Measurements from ENCODE around the gene BSX. TPM values are rescaled to one million over a fixed set of nuclear protein-coding genes. Genes with fewer than 3 reads are reported as not detected.

BSX gene
- total and polyA plus RNA-seq, 2 donors (not counting 3 experiments of a cell fraction or from before 2014, with no cell fraction given): not detected

- no peak overlapping the region for H3K27ac ChIP-seq (ENCODE audit: insufficient read depth, low read depth, low read length)
- H3K9ac ChIP-seq (replicated peaks; ENCODE audit: extremely low read depth, insufficient read depth, low read length): no peak overlapping the region
- H3K36me3 ChIP-seq (ENCODE audit: control insufficient read depth in 2 of 2, extremely low read depth in 1 of 2, insufficient read depth in 2 of 2, low read length in 2 of 2): no peaks in the 10 kb centered on the region
- no peaks in the 10 kb centered on the region for H3K79me2 ChIP-seq (ENCODE audit: control insufficient read depth, insufficient read depth, low read length)
- FAIRE-seq (no peak), DNase-seq (ENCODE audit: low read depth, low spot score) (no peak)
- no peaks in the 10 kb centered on the region for H4K20me1 ChIP-seq (replicated peaks; ENCODE audit: control insufficient read depth, extremely low read depth, insufficient read depth, low read length)
- H3K4me2 ChIP-seq (ENCODE audit: insufficient read depth, low read length): no peak overlapping the region
- no peak overlapping the region for H3K4me3 ChIP-seq (replicated peaks in 1 of 3; ENCODE audit: insufficient read depth in 1 of 3, low read depth in 1 of 3, low read length in 3 of 3)
- no TSS peak for BruUV-seq (replicated peaks)
- H2AFZ ChIP-seq (ENCODE audit: low read depth, low read length): no peak overlapping the region
- dilution Hi-C loops (cut with MboI; ENCODE audit: extremely low pct_ligation_motif_present, low sequenced_read_pairs): no loop called here
- CTCF ChIA-PET: interaction anchor here (9.6 kb wide), 1 partner anchor 153 kb away, joined by 621 read pairs; no protein-coding TSS in a partner anchor
- no peaks in the 10 kb centered on the region for H3K4me1 ChIP-seq (ENCODE audit: control insufficient read depth, extremely low read depth, insufficient read depth, low read length)
- POLR2A ChIA-PET: no interaction called here
- H3K9me3 ChIP-seq (replicated peaks; ENCODE audit: control insufficient read depth, insufficient read depth, low read length): no peaks in the 10 kb centered on the region
- no peaks in the 10 kb centered on the region for H3K9me1 ChIP-seq (replicated peaks; ENCODE audit: control insufficient read depth, extremely low read depth, insufficient read depth, low read length)
- intact Hi-C loops (cut with micrococcal nuclease): no loop called here
- TF ChIP-seq GATA2 (IDR thresholded peaks at IDR 0.05; ENCODE audit: insufficient read depth, insufficient read length, low read depth, low read length) (no peak), FOS (IDR thresholded peaks at IDR 0.05; ENCODE audit: borderline replicate concordance, insufficient read depth, low read length) (no peak)
- peaks cover 2 to 19% of the 10 kb centered on the region in 2 experiments for H3K27me3 ChIP-seq (ENCODE audit: control insufficient read depth in 2 of 2, insufficient read depth in 2 of 2, low read length in 2 of 2)
Observed at GRCh38 chr11:123018702-123019101, 37.1 kb upstream of the BSX start.

DNA sequence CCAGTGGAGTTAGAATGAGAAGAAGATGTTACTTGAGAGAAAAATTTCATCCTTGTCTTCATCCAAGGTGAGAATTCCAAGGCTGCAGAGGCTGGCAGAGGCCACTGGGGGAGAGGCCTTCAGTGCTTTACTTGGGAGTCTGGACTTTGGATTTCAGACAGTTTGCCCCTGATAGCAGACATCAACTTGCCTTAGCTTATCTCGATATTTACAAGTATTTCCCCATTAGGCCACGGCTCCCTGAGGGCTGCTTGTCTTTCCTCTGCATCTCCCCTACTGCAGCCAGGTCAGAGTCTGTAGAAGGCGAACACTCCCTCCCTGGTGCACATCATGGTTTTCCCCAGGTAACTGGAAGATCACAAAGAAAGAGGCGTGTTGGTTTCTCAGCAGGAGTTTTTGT is 29.9 kb upstream of the BSX start:
- Histone ChIP-seq H3K9ac (replicated peaks; ENCODE audit: extremely low read depth, insufficient read depth, low read length) (no peak overlapping the region), H3K4me2 (ENCODE audit: insufficient read depth, low read length) (no peak overlapping the region), H3K4me1 (ENCODE audit: control insufficient read depth, extremely low read depth, insufficient read depth, low read length) (no peaks in the 10 kb centered on the region), H3K4me3 (replicated peaks in 1 of 3; ENCODE audit: insufficient read depth in 1 of 3, low read depth in 1 of 3, low read length in 3 of 3) (no peak overlapping the region), H4K20me1 (replicated peaks; ENCODE audit: control insufficient read depth, extremely low read depth, insufficient read depth, low read length) (no peaks in the 10 kb centered on the region), H3K9me3 (replicated peaks; ENCODE audit: control insufficient read depth, insufficient read depth, low read length) (no peaks in the 10 kb centered on the region), H3K36me3 (ENCODE audit: control insufficient read depth in 2 of 2, extremely low read depth in 1 of 2, insufficient read depth in 2 of 2, low read length in 2 of 2) (no peaks in the 10 kb centered on the region), H3K79me2 (ENCODE audit: control insufficient read depth, insufficient read depth, low read length) (no peaks in the 10 kb centered on the region), H3K27me3 (ENCODE audit: control insufficient read depth in 2 of 2, insufficient read depth in 2 of 2, low read length in 2 of 2) (peaks cover 0 to 6% of the 10 kb centered on the region in 2 experiments), H3K27ac (ENCODE audit: insufficient read depth, low read depth, low read length) (no peak overlapping the region), H3K9me1 (replicated peaks; ENCODE audit: control insufficient read depth, extremely low read depth, insufficient read depth, low read length) (no peaks in the 10 kb centered on the region), H2AFZ (ENCODE audit: low read depth, low read length) (no peak overlapping the region)
- dilution Hi-C loops (cut with MboI; ENCODE audit: extremely low pct_ligation_motif_present, low sequenced_read_pairs) (no loop called here), intact Hi-C loops (cut with micrococcal nuclease) (no loop called here)
- no peak for DNase-seq (ENCODE audit: low read depth, low spot score)
- ChIA-PET CTCF (interaction anchor here (0.7 to 2.9 kb wide), 3 partner anchors 9 to 148 kb away, joined by 3 to 14 read pairs (median 7); no protein-coding TSS in a partner anchor), POLR2A (no interaction called here)
- FAIRE-seq: no peak
- TF ChIP-seq FOS (IDR thresholded peaks at IDR 0.05; ENCODE audit: borderline replicate concordance, insufficient read depth, low read length) (no peak), POLR2AphosphoS5 (IDR thresholded peaks at IDR 0.05; ENCODE audit: insufficient read depth, low read depth, low read length) (no peak), EZH2 (IDR thresholded peaks at IDR 0.05; ENCODE audit: borderline replicate concordance, low read depth, low read length, severe bottlenecking) (no peak), GATA2 (IDR thresholded peaks at IDR 0.05; ENCODE audit: insufficient read depth, insufficient read length, low read depth, low read length) (no peak), MYC (IDR thresholded peaks at IDR 0.05; ENCODE audit: low read depth, low read length) (no peak), POLR2A (IDR thresholded peaks at IDR 0.05; ENCODE audit: low read depth, low read length) (no peak), JUN (IDR thresholded peaks at IDR 0.05; ENCODE audit: borderline replicate concordance, insufficient read depth, insufficient read length, low read depth) (no peak), CTCF (IDR thresholded peaks at IDR 0.05; ENCODE audit: extremely low read depth in 1 of 2, insufficient read depth in 1 of 2, low read depth in 1 of 2, low read length in 2 of 2) (no peak)
- TF ChIP-seq, protein P1, sequence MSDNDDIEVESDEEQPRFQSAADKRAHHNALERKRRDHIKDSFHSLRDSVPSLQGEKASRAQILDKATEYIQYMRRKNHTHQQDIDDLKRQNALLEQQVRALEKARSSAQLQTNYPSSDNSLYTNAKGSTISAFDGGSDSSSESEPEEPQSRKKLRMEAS (IDR thresholded peaks at IDR 0.05; ENCODE audit: insufficient read depth, insufficient read length): no peak
- BruUV-seq (replicated peaks): no TSS peak

Measured in endothelial cell of umbilical vein (primary cell).